Measurements from ENCODE around the gene PLOD1. TPM values are rescaled to one million over a fixed set of nuclear protein-coding genes. Genes with fewer than 3 reads are reported as not detected.

PLOD1 gene
- total RNA-seq, 1 experiment from 2014 or later = 94.8 TPM

GRCh38 chr1:11946647-11947046, 12.1 kb downstream of the PLOD1 start:
- Histone ChIP-seq H3K27me3 (replicated peaks; ENCODE audit: insufficient read depth, low read depth, low read length, poor library complexity) (no peaks in the 10 kb centered on the region), H3K9me3 (ENCODE audit: low read depth, low read length, poor library complexity, severe bottlenecking) (no peaks in the 10 kb centered on the region), H3K36me3 (ENCODE audit: insufficient read depth, low read length, poor library complexity, severe bottlenecking) (peaks cover 33% of the 10 kb centered on the region), H3K4me3 (ENCODE audit: low read depth, low read length, poor library complexity, severe bottlenecking) (no peak overlapping the region), H3K27ac (ENCODE audit: low read depth, low read length, poor library complexity, severe bottlenecking) (no peak overlapping the region), H3K4me1 (ENCODE audit: insufficient read depth, low read length, poor library complexity, severe bottlenecking) (peaks cover 19% of the 10 kb centered on the region)
- no peak for DNase-seq (ENCODE audit: low spot score)
- CTCF ChIA-PET = no interaction called here
- intact Hi-C loops (cut with micrococcal nuclease; ENCODE audit: unreplicated experiment) = no loop called here
- TSS peak; percentile 17 for BruUV-seq (replicated peaks)
- TF ChIP-seq CTCF (conservative IDR thresholded peaks at IDR 0.05; ENCODE audit: low read depth, low read length) = no peak
- no peak for TF ChIP-seq EZH2 (IDR thresholded peaks at IDR 0.05; ENCODE audit: borderline replicate concordance, low read depth, low read length, poor library complexity, severe bottlenecking)
- POLR2A ChIA-PET (ENCODE audit: low non-redundant PET) = no interaction called here

- Histone ChIP-seq H3K27me3 (replicated peaks; ENCODE audit: insufficient read depth, low read depth, low read length, poor library complexity) (no peaks in the 10 kb centered on the region), H3K4me1 (ENCODE audit: insufficient read depth, low read length, poor library complexity, severe bottlenecking) (peaks cover 13% of the 10 kb centered on the region), H3K27ac (ENCODE audit: low read depth, low read length, poor library complexity, severe bottlenecking) (no peak overlapping the region), H3K36me3 (ENCODE audit: insufficient read depth, low read length, poor library complexity, severe bottlenecking) (peaks cover 43% of the 10 kb centered on the region), H3K9me3 (ENCODE audit: low read depth, low read length, poor library complexity, severe bottlenecking) (no peaks in the 10 kb centered on the region), H3K4me3 (ENCODE audit: low read depth, low read length, poor library complexity, severe bottlenecking) (no peak overlapping the region)
- intact Hi-C loops (cut with micrococcal nuclease; ENCODE audit: unreplicated experiment) = no loop called here
- TF ChIP-seq CTCF (conservative IDR thresholded peaks at IDR 0.05; ENCODE audit: low read depth, low read length) (no peak), EZH2 (IDR thresholded peaks at IDR 0.05; ENCODE audit: borderline replicate concordance, low read depth, low read length, poor library complexity, severe bottlenecking) (no peak)
- BruUV-seq (replicated peaks) = no TSS peak
- DNase-seq (ENCODE audit: low spot score) = peak; percentile 54
- ChIA-PET CTCF (no interaction called here), POLR2A (ENCODE audit: low non-redundant PET) (no interaction called here)
Measured at GRCh38 chr1:11948822-11949458, 14.4 kb downstream of the PLOD1 start.

GRCh38 chr1:11951901-11952300, 17.4 kb downstream of the PLOD1 start:
- intact Hi-C loops (cut with micrococcal nuclease; ENCODE audit: unreplicated experiment) = no loop called here
- no peak for TF ChIP-seq EZH2 (IDR thresholded peaks at IDR 0.05; ENCODE audit: borderline replicate concordance, low read depth, low read length, poor library complexity, severe bottlenecking)
- TF ChIP-seq CTCF (conservative IDR thresholded peaks at IDR 0.05; ENCODE audit: low read depth, low read length) = no peak
- ChIA-PET CTCF (no interaction called here), POLR2A (ENCODE audit: low non-redundant PET) (no interaction called here)
- no peaks in the 10 kb centered on the region for H3K4me1 ChIP-seq (ENCODE audit: insufficient read depth, low read length, poor library complexity, severe bottlenecking)
- DNase-seq (ENCODE audit: low spot score) = no peak
- H3K4me3 ChIP-seq (ENCODE audit: low read depth, low read length, poor library complexity, severe bottlenecking) = no peak overlapping the region
- no peaks in the 10 kb centered on the region for H3K9me3 ChIP-seq (ENCODE audit: low read depth, low read length, poor library complexity, severe bottlenecking)
- H3K27ac ChIP-seq (ENCODE audit: low read depth, low read length, poor library complexity, severe bottlenecking) = no peak overlapping the region
- BruUV-seq (replicated peaks) = no TSS peak
- no peaks in the 10 kb centered on the region for H3K27me3 ChIP-seq (replicated peaks; ENCODE audit: insufficient read depth, low read depth, low read length, poor library complexity)
- peaks cover 46% of the 10 kb centered on the region for H3K36me3 ChIP-seq (ENCODE audit: insufficient read depth, low read length, poor library complexity, severe bottlenecking)

All from A673 (cell line).